IMR-90 (cell line): Measurements from ENCODE around the gene ZNF467. TPM values are rescaled to one million over a fixed set of nuclear protein-coding genes. Genes with fewer than 3 reads are reported as not detected.

Experiments
- ATAC-seq: fragments of 200-7000 bp; cut with Tn5 transposase; 2 replicates; pipeline ENCODE4 v1.9.1; 2020; ENCODE audit warnings: low read depth, mild to moderate bottlenecking, moderate library complexity
- BruUV-seq: library from RNA; stranded (reverse); fragments of 400-500 nt; replicated peaks from 2 replicates; lab custom pipeline; 2021; lab: Mats Ljungman, UMichigan
- CTCF ChIA-PET: fragments of 300-600 bp; formaldehyde crosslinking; extraction: SDS; loops from one replicate; lab custom pipeline; 2021; ENCODE audit warnings: antibody characterized with exemption; lab: Yijun Ruan, JAX
- POLR2A ChIA-PET: fragments of 300-600 bp; sonication (Branson Sonifier 250); formaldehyde crosslinking; loops from one replicate; lab custom pipeline; 2022; ENCODE audit warnings: antibody characterized with exemption; ENCODE audit not compliant: unreplicated experiment; lab: Charles Lee
- DNase-seq: peaks from one replicate; pipeline ENCODE4 v3.0.0; 2013
- H2AFZ ChIP-seq: replicated peaks from 2 replicates; pipeline ENCODE3; 2013; ENCODE audit warnings: low read length, mild to moderate bottlenecking; ENCODE audit not compliant: poor library complexity
- H2AK5ac ChIP-seq: 2 replicates; pipeline ENCODE4 v1.6.1; 2013; ENCODE audit warnings: low read depth, low read length, inconsistent platforms
- H2AK9ac ChIP-seq: replicated peaks from 2 replicates; pipeline ENCODE3; 2013; ENCODE audit warnings: mild to moderate bottlenecking, low read depth, low read length, moderate library complexity; ENCODE audit not compliant: poor library complexity
- H2BK120ac ChIP-seq: 2 replicates; pipeline ENCODE4 v1.6.1; 2013; ENCODE audit warnings: low read depth, low read length, inconsistent platforms
- H2BK15ac ChIP-seq: 3 replicates; pipeline ENCODE4 v1.6.1; 2013; ENCODE audit warnings: low read depth, low read length, inconsistent platforms
- H2BK20ac ChIP-seq: 2 replicates; pipeline ENCODE4 v1.6.1; 2013; ENCODE audit warnings: low read depth, mild to moderate bottlenecking, inconsistent platforms, low read length, moderate library complexity
- H2BK5ac ChIP-seq: 2 replicates; pipeline ENCODE4 v1.6.1; 2013; ENCODE audit warnings: mild to moderate bottlenecking, low read depth, low read length, inconsistent platforms; ENCODE audit not compliant: poor library complexity, severe bottlenecking
- H3K14ac ChIP-seq: replicated peaks from 2 replicates; pipeline ENCODE4 v1.6.1; 2013; ENCODE audit warnings: low read depth, low read length, inconsistent platforms
- H3K18ac ChIP-seq: 2 replicates; pipeline ENCODE4 v1.6.1; 2013; ENCODE audit warnings: low read depth, low read length, control low read depth
- H3K23ac ChIP-seq: 2 replicates; pipeline ENCODE4 v1.6.1; 2013; ENCODE audit warnings: low read depth, low read length, inconsistent platforms
- H3K27ac ChIP-seq: 2 replicates; pipeline ENCODE4 v1.5.1; 2013; ENCODE audit warnings: mild to moderate bottlenecking, control low read depth, low read length; ENCODE audit not compliant: insufficient read depth
- H3K27me3 ChIP-seq: 2 replicates; pipeline ENCODE4 v1.6.1; 2013; ENCODE audit warnings: low read length; ENCODE audit not compliant: control insufficient read depth, insufficient read depth
- H3K36me3 ChIP-seq: 2 replicates; pipeline ENCODE4 v1.6.1; 2013; ENCODE audit warnings: low read length, mixed read lengths; ENCODE audit not compliant: control insufficient read depth, insufficient read depth
- H3K4ac ChIP-seq: 2 replicates; pipeline ENCODE4 v1.6.1; 2013; ENCODE audit warnings: low read depth, low read length, inconsistent platforms
- H3K4me1 ChIP-seq: 2 replicates; pipeline ENCODE4 v1.6.1; 2013; ENCODE audit warnings: low read length, mixed read lengths; ENCODE audit not compliant: control insufficient read depth, insufficient read depth
- H3K4me2 ChIP-seq: 2 replicates; pipeline ENCODE4 v1.6.1; 2013; ENCODE audit warnings: low read depth, mild to moderate bottlenecking, control low read depth, low read length, moderate library complexity
- H3K4me3 ChIP-seq: 2 replicates; pipeline ENCODE4 v1.5.1; 2013; ENCODE audit warnings: low read depth, mild to moderate bottlenecking, control low read depth, low read length, moderate library complexity; ENCODE audit not compliant: insufficient read depth
- H3K56ac ChIP-seq: 2 replicates; pipeline ENCODE4 v1.6.1; 2013; ENCODE audit warnings: low read length, inconsistent platforms; ENCODE audit not compliant: insufficient read depth; ENCODE audit errors: extremely low read depth
- H3K79me1 ChIP-seq, 2 experiments: 2 replicates each; pipeline ENCODE4 v1.6.1; 2013; ENCODE audit warnings: low read length in 2 of 2, inconsistent platforms in 1 of 2, low read depth in 1 of 2
- H3K9ac ChIP-seq: 2 replicates; pipeline ENCODE4 v1.6.1; 2013; ENCODE audit warnings: low read depth, low read length, control low read depth
- H3K9me1 ChIP-seq: 2 replicates; pipeline ENCODE4 v1.6.1; 2013; ENCODE audit warnings: low read length, inconsistent platforms; ENCODE audit not compliant: insufficient read depth
- H3K9me3 ChIP-seq: 2 replicates; pipeline ENCODE4 v1.6.1; 2013; ENCODE audit warnings: low read length; ENCODE audit not compliant: control insufficient read depth, insufficient read depth
- H4K20me1 ChIP-seq: 2 replicates; pipeline ENCODE4 v1.6.1; 2013; ENCODE audit warnings: low read length, inconsistent platforms; ENCODE audit not compliant: insufficient read depth
- H4K5ac ChIP-seq: 2 replicates; pipeline ENCODE4 v1.6.1; 2013; ENCODE audit warnings: mild to moderate bottlenecking, low read depth, low read length, control low read depth
- H4K8ac ChIP-seq, 2 experiments: 2 replicates each; pipeline ENCODE4 v1.6.1; 2013; ENCODE audit warnings: low read depth in 2 of 2, low read length in 2 of 2, control low read depth in 1 of 2, inconsistent platforms in 1 of 2
- H4K91ac ChIP-seq: 2 replicates; pipeline ENCODE4 v1.6.1; 2013; ENCODE audit warnings: low read depth, low read length, inconsistent platforms; ENCODE audit not compliant: insufficient read depth
- BHLHE40 ChIP-seq: fragments of 150-350 bp; IDR thresholded peaks from 2 replicates; pipeline ENCODE4 v1.6.1; 2016; ENCODE audit warnings: mild to moderate bottlenecking, low read depth, low read length
- FOS ChIP-seq: fragments of 150-350 bp; IDR thresholded peaks from 2 replicates; pipeline ENCODE4 v1.6.1; 2016; ENCODE audit warnings: low read depth, low read length
- MXI1 ChIP-seq: IDR thresholded peaks from 2 replicates; pipeline ENCODE4 v1.6.1; 2012; ENCODE audit warnings: low read depth, mild to moderate bottlenecking, low read length, moderate library complexity, borderline replicate concordance
- NFE2L2 ChIP-seq: fragments of 150-350 bp; IDR thresholded peaks from 2 replicates; pipeline ENCODE4 v1.6.1; 2016; ENCODE audit warnings: low read depth, mild to moderate bottlenecking, low read length
- POLR2A ChIP-seq: IDR thresholded peaks from 2 replicates; pipeline ENCODE4 v1.6.1; 2012; ENCODE audit warnings: mild to moderate bottlenecking, low read depth, low read length
- RAD21 ChIP-seq: IDR thresholded peaks from 2 replicates; pipeline ENCODE4 v1.6.1; 2012; ENCODE audit warnings: low read length, improper control_type of control experiment
- SMC3 ChIP-seq: fragments of 150-350 bp; IDR thresholded peaks from 2 replicates; pipeline ENCODE4 v1.6.1; 2016; ENCODE audit warnings: low read depth, mild to moderate bottlenecking, antibody characterized with exemption, low read length, moderate library complexity
- WGBS, 2 experiments: methylation state at CpG; one replicate each; pipeline versions ENCODE4 v1.1.5 to v1.1.7; 2013; ENCODE audit warnings: missing lambda C conversion rate in 2 of 2; ENCODE audit not compliant: insufficient read length in 1 of 2; ENCODE audit errors: extremely low coverage in 2 of 2; 5-methylcytosine and 5-hydroxymethylcytosine counted together
- dilution Hi-C: fragments of 300-500 bp; cut with HindIII; formaldehyde crosslinking; loops from one replicate; pipeline ENCODE4 v1.14.3; 2018; ENCODE audit warnings: low sequenced_read_pairs; ENCODE audit not compliant: unreplicated experiment
- in situ Hi-C: fragments of 300-500 bp; cut with MboI; formaldehyde crosslinking; loops from 3 replicates; pipeline ENCODE4 v1.14.3; 2019; ENCODE audit warnings: low sequenced_read_pairs, inconsistent platforms, mixed read lengths
- intact Hi-C: fragments of 100-400 bp; cut with micrococcal nuclease; formaldehyde crosslinking; loops from 2 replicates; pipeline ENCODE4 v1.10.0; 2022
- polyA plus RNA-seq, 3 experiments: library from polyadenylated mRNA; depleted of rRNA; stranded (reverse); fragments of >200 nt; gene quantifications; 2 replicates each; pipeline ENCODE4 v1.2.3, GENCODE V29; 2012; ENCODE audit warnings: low replicate concordance in 1 of 3
- total RNA-seq: library from RNA; depleted of rRNA; stranded (reverse); fragments of >200 nt; gene quantifications from 2 replicates; pipeline ENCODE4 v1.2.3, GENCODE V29; 2012
- TF ChIP-seq, protein P1 (sequence below): fragments of 150-350 bp; IDR thresholded peaks from 2 replicates; pipeline ENCODE4 v1.6.1; 2017; ENCODE audit warnings: mild to moderate bottlenecking, antibody characterized with exemption, low read length, low read depth

Gene ZNF467
- total and polyA plus RNA-seq, 2 of the 4 experiments (the other 2 are of a cell fraction) = 0.67 TPM; not detected in 1

DNA sequence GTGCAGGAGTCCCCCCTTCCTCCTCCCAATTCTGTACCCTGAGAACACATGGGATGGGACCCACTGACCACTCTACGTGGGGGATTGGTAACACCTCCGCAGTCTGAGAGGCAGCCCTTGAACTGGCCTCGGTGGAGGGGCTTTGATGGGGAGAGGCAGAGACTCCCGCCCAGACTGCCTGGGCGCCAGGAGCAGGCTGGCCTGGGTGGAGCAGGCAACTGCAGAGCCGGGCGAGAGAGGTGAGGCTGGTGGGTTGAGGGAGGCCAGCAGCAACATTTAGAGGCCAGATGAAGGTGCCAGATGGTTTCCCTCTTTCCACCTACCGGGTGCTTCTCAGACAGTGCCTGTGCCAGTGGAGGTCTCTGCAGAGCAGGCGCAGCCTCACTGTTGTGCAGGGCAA, 30.7 kb upstream of the ZNF467 start:
- no peak overlapping the region for H2BK15ac ChIP-seq
- H3K27me3 ChIP-seq = peaks cover 7% of the 10 kb centered on the region; the same call in 1 of the 2 replicates
- no peak overlapping the region for H2AFZ ChIP-seq
- H3K79me1 ChIP-seq = no peaks in the 10 kb centered on the region
- no peak overlapping the region for H3K4me3 ChIP-seq
- ChIA-PET CTCF (no interaction called here), POLR2A (no interaction called here)
- H4K5ac ChIP-seq = no peak overlapping the region
- no peaks in the 10 kb centered on the region for H3K36me3 ChIP-seq
- H3K4me2 ChIP-seq = no peak overlapping the region
- H4K8ac ChIP-seq = no peak overlapping the region
- in situ Hi-C loops (no loop called here), dilution Hi-C loops (no loop called here), intact Hi-C loops (no loop called here)
- H2BK20ac ChIP-seq = no peak overlapping the region
- H2BK5ac ChIP-seq = no peak overlapping the region
- H3K9ac ChIP-seq = no peak overlapping the region
- H3K27ac ChIP-seq = no peak overlapping the region
- BruUV-seq = no TSS peak
- no peak overlapping the region for H2BK120ac ChIP-seq
- no peak overlapping the region for H4K91ac ChIP-seq
- H3K9me1 ChIP-seq = no peaks in the 10 kb centered on the region
- H3K9me3 ChIP-seq = no peaks in the 10 kb centered on the region
- no peak for DNase-seq
- no peak overlapping the region for H3K4ac ChIP-seq
- TF ChIP-seq, protein P1, sequence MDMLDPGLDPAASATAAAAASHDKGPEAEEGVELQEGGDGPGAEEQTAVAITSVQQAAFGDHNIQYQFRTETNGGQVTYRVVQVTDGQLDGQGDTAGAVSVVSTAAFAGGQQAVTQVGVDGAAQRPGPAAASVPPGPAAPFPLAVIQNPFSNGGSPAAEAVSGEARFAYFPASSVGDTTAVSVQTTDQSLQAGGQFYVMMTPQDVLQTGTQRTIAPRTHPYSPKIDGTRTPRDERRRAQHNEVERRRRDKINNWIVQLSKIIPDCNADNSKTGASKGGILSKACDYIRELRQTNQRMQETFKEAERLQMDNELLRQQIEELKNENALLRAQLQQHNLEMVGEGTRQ = no peak
- TF ChIP-seq RAD21 (no peak), NFE2L2 (no peak), SMC3 (no peak), POLR2A (no peak), MXI1 (no peak), BHLHE40 (no peak), FOS (no peak)
- no peaks in the 10 kb centered on the region for H4K20me1 ChIP-seq
- H3K4me1 ChIP-seq = no peaks in the 10 kb centered on the region
- ATAC-seq = no peak
- no peak overlapping the region for H3K18ac ChIP-seq
- H3K14ac ChIP-seq = no peak overlapping the region
- no peak overlapping the region for H2AK5ac ChIP-seq
- WGBS, 2 experiments = 80% methylated on average over 2 of the region's 9 CpGs; no CpG with 5 or more reads in 1 of the 2 experiments
- H3K56ac ChIP-seq = no peak overlapping the region
- no peak overlapping the region for H2AK9ac ChIP-seq
- H3K23ac ChIP-seq = no peak overlapping the region
